Liver (tissue), 9 donors: ENCODE data around the gene PREX1. TPM values are rescaled to one million over a fixed set of nuclear protein-coding genes. Genes with fewer than 3 reads are reported as not detected.

ENCODE experiments used
- DNase-seq: peaks from one replicate; pipeline ENCODE4 v3.0.0-alpha.2; 2017; ENCODE audit warnings: low spot score
- H3K27ac ChIP-seq, 2 donors: one replicate each; pipeline ENCODE4 v1.7.0; 2013; ENCODE audit warnings: inconsistent platforms in 2 of 2, low read length in 2 of 2, control low read depth in 1 of 2, low read depth in 1 of 2, mild to moderate bottlenecking in 1 of 2
- H3K27me3 ChIP-seq, 4 donors: one replicate each; pipeline versions ENCODE4 v1.6.1 to v1.7.0; 2013; ENCODE audit warnings: low read length in 3 of 4, inconsistent platforms in 1 of 4, mild to moderate bottlenecking in 1 of 4, moderate library complexity in 1 of 4; ENCODE audit not compliant: control insufficient read depth in 4 of 4, insufficient read depth in 4 of 4
- H3K36me3 ChIP-seq, 4 donors: one replicate each; pipeline versions ENCODE4 v1.6.1 to v1.7.0; 2013; ENCODE audit warnings: low read length in 3 of 4, mild to moderate bottlenecking in 3 of 4, low read depth in 1 of 4, moderate library complexity in 1 of 4; ENCODE audit not compliant: control insufficient read depth in 4 of 4, insufficient read depth in 3 of 4
- H3K4me1 ChIP-seq, 4 donors: one replicate each; pipeline versions ENCODE4 v1.6.1 to v1.7.0; 2013; ENCODE audit warnings: low read length in 3 of 4, mild to moderate bottlenecking in 3 of 4, moderate library complexity in 1 of 4; ENCODE audit not compliant: control insufficient read depth in 4 of 4, insufficient read depth in 4 of 4
- H3K4me3 ChIP-seq, 3 donors: one replicate each; pipeline versions ENCODE4 v1.6.1 to v1.7.0; 2013; ENCODE audit warnings: low read length in 3 of 3, control low read depth in 1 of 3, low read depth in 1 of 3, mild to moderate bottlenecking in 1 of 3
- H3K9ac ChIP-seq, 2 donors: one replicate each; pipeline ENCODE4 v1.7.0; 2013; ENCODE audit warnings: low read length in 2 of 2, mild to moderate bottlenecking in 2 of 2, moderate library complexity in 2 of 2, control low read depth in 1 of 2, low read depth in 1 of 2
- H3K9me3 ChIP-seq, 4 donors: one replicate each; pipeline versions ENCODE4 v1.6.1 to v1.7.0; 2013; ENCODE audit warnings: low read length in 3 of 4; ENCODE audit not compliant: control insufficient read depth in 4 of 4
- CTCF ChIP-seq: fragments of 150-350 bp; IDR thresholded peaks from 2 replicates; pipeline ENCODE4 v1.5.1; 2017; ENCODE audit warnings: improper control_type of control experiment, low read depth, low read length; ENCODE audit not compliant: missing input control
- EGR1 ChIP-seq, 2 donors: IDR thresholded peaks; 2 replicates each; pipeline ENCODE4 v1.6.1; 2016 to 2018; ENCODE audit warnings: antibody characterized with exemption in 2 of 2, low read depth in 2 of 2
- FOXA1 ChIP-seq: IDR thresholded peaks from 2 replicates; pipeline ENCODE4 v1.6.1; 2016; ENCODE audit warnings: antibody characterized with exemption
- FOXA2 ChIP-seq: IDR thresholded peaks from 2 replicates; pipeline ENCODE4 v1.6.1; 2016; ENCODE audit warnings: antibody characterized with exemption
- GABPA ChIP-seq, 2 donors: IDR thresholded peaks in 1 of 2; conservative IDR thresholded peaks in 1 of 2; 2 replicates each; pipeline ENCODE4 v1.6.1; 2016; ENCODE audit warnings: antibody characterized with exemption in 2 of 2, mild to moderate bottlenecking in 1 of 2, moderate library complexity in 1 of 2
- HNF4A ChIP-seq, 2 donors: conservative IDR thresholded peaks; 2 replicates each; pipeline ENCODE4 v1.6.1; 2016; ENCODE audit warnings: antibody characterized with exemption in 2 of 2, mild to moderate bottlenecking in 2 of 2
- HNF4G ChIP-seq: IDR thresholded peaks from 2 replicates; pipeline ENCODE4 v1.6.1; 2016; ENCODE audit warnings: antibody characterized with exemption
- MAX ChIP-seq: IDR thresholded peaks from 2 replicates; pipeline ENCODE4 v1.6.1; 2016; ENCODE audit warnings: antibody characterized with exemption
- NR2F2 ChIP-seq: IDR thresholded peaks from 2 replicates; pipeline ENCODE4 v1.6.1; 2016; ENCODE audit warnings: antibody characterized with exemption
- RAD21 ChIP-seq, 2 donors: IDR thresholded peaks; 2 replicates each; pipeline ENCODE4 v1.6.1; 2016; ENCODE audit warnings: antibody characterized with exemption in 2 of 2, mild to moderate bottlenecking in 2 of 2
- REST ChIP-seq: IDR thresholded peaks from 2 replicates; pipeline ENCODE4 v1.6.1; 2016; ENCODE audit warnings: antibody characterized with exemption, mild to moderate bottlenecking
- RXRA ChIP-seq, 2 donors: IDR thresholded peaks; 2 replicates each; pipeline ENCODE4 v1.6.1; 2017 to 2018; ENCODE audit warnings: antibody characterized with exemption in 2 of 2, mild to moderate bottlenecking in 1 of 2
- YY1 ChIP-seq: IDR thresholded peaks from 2 replicates; pipeline ENCODE4 v1.6.1; 2016; ENCODE audit warnings: antibody characterized with exemption, mild to moderate bottlenecking
- ZBTB33 ChIP-seq: IDR thresholded peaks from 2 replicates; pipeline ENCODE4 v1.6.1; 2016; ENCODE audit warnings: antibody characterized with exemption
- WGBS: extraction: QIAGEN DNeasy Blood & Tissue Kit; methylation state at CpG from one replicate; pipeline ENCODE4 v1.1.7; 2013; 5-methylcytosine and 5-hydroxymethylcytosine counted together
- polyA plus RNA-seq, 2 donors: library from polyadenylated mRNA; stranded (reverse) in 1 of 2; unstranded in 1 of 2; fragments of 200-250 nt in 1 of 2; fragments of >200 nt in 1 of 2; fragmentation: Nextera tagmentation in 1 of 2; extraction: Ambion mirVana in 1 of 2; gene quantifications; one replicate each; pipeline versions ENCODE4 v1.2.1 to v1.2.3, GENCODE V29; 2013 to 2015
- total RNA-seq, 2 donors: library from RNA; depleted of rRNA; stranded (reverse); fragments of >200 nt; gene quantifications; one replicate each; pipeline ENCODE4 v1.2.3, GENCODE V29; 2014
- donor health status: healthy.
- donor health status: healthy.
- donor health status: healthy.
- donor health status: healthy.
- donor health status: healthy.

PREX1 gene
- total and polyA plus RNA-seq, 4 donors = 2.2 to 18.0 (median 10.8) TPM

- TF ChIP-seq REST = no peak
- TF ChIP-seq HNF4G = no peak
- TF ChIP-seq RAD21 (IDR thresholded peaks at IDR 0.05) = no peak
- TF ChIP-seq RXRA (IDR thresholded peaks at IDR 0.05) = no peak
- TF ChIP-seq FOXA1 = no peak
- no peak for TF ChIP-seq EGR1 (IDR thresholded peaks at IDR 0.05; ENCODE audit: low read depth in 2 of 2)
- no peak for TF ChIP-seq HNF4A (conservative IDR thresholded peaks at IDR 0.05)
- TF ChIP-seq NR2F2 = no peak
Observed at GRCh38 chr20:48596334-48596898, 231.4 kb downstream of the PREX1 start (continued).

GRCh38 chr20:48595495-48596333 lies 232.1 kb downstream of the PREX1 start:
- H3K9me3 ChIP-seq = no peaks in the 10 kb centered on the region
- DNase-seq = no peak

GRCh38 chr20:48594533-48594932 lies 233.3 kb downstream of the PREX1 start:
- 84% methylated on average over 3 of the region's 3 CpGs for WGBS
- no peaks in the 10 kb centered on the region for H3K27me3 ChIP-seq
- no peak for DNase-seq
- no peak for TF ChIP-seq GABPA (IDR thresholded peaks at IDR 0.05 in 1 of 2, conservative IDR thresholded peaks at IDR 0.05 in 1 of 2)
- TF ChIP-seq FOXA1 = no peak
- TF ChIP-seq YY1 = no peak
- TF ChIP-seq RXRA (IDR thresholded peaks at IDR 0.05) = no peak
- TF ChIP-seq MAX = no peak
- no peak for TF ChIP-seq FOXA2
- TF ChIP-seq REST = no peak
- no peak for TF ChIP-seq CTCF

More at GRCh38 chr20:48595495-48596333, 232.1 kb downstream of the PREX1 start:
- Histone ChIP-seq H3K36me3 (no peaks in the 10 kb centered on the region), H3K27ac (no peak overlapping the region), H3K4me3 (no peak overlapping the region), H3K27me3 (no peaks in the 10 kb centered on the region), H3K9ac (no peak overlapping the region), H3K4me1 (no peaks in the 10 kb centered on the region)
- 76% methylated on average over 10 of the region's 10 CpGs for WGBS
- TF ChIP-seq HNF4G (no peak), ZBTB33 (no peak), GABPA (IDR thresholded peaks at IDR 0.05 in 1 of 2, conservative IDR thresholded peaks at IDR 0.05 in 1 of 2) (no peak)

More at GRCh38 chr20:48594533-48594932, 233.3 kb downstream of the PREX1 start:
- no peak overlapping the region for H3K27ac ChIP-seq
- no peaks in the 10 kb centered on the region for H3K36me3 ChIP-seq
- no peak overlapping the region for H3K4me3 ChIP-seq
- no peaks in the 10 kb centered on the region for H3K9me3 ChIP-seq
- no peak overlapping the region for H3K9ac ChIP-seq
- H3K4me1 ChIP-seq = no peaks in the 10 kb centered on the region
